Uterus (tissue), 4 donors: ENCODE data around the gene LRP1. TPM values are rescaled to one million over a fixed set of nuclear protein-coding genes. Genes with fewer than 3 reads are reported as not detected.

Source experiments
- DNase-seq, 2 donors: peaks; one replicate each; pipeline ENCODE4 v3.0.0-alpha.2; 2019 to 2020
- H3K27ac ChIP-seq, 2 donors: fragments of 200-600 bp; sonication (generic); 1 replicate in 1 of 2; 2 replicates in 1 of 2; pipeline ENCODE4 v1.5.1; 2016 to 2018
- H3K27me3 ChIP-seq, 2 donors: fragments of 200-600 bp; sonication (generic); one replicate each; pipeline ENCODE4 v1.5.1; 2018 to 2019; ENCODE audit warnings: control low read depth in 1 of 2
- H3K36me3 ChIP-seq, 2 donors: fragments of 200-600 bp; sonication (generic); one replicate each; pipeline ENCODE4 v1.5.1; 2019; ENCODE audit warnings: control low read depth in 1 of 2
- H3K4me1 ChIP-seq, 2 donors: fragments of 200-600 bp; sonication (generic); one replicate each; pipeline ENCODE4 v1.5.1; 2018 to 2019; ENCODE audit warnings: control low read depth in 1 of 2
- H3K4me3 ChIP-seq, 2 donors: fragments of 200-600 bp; sonication (generic); 1 replicate in 1 of 2; 2 replicates in 1 of 2; pipeline ENCODE4 v1.5.1; 2018 to 2019; ENCODE audit warnings: mild to moderate bottlenecking in 1 of 2
- H3K9me3 ChIP-seq, 2 donors: fragments of 200-600 bp; sonication (generic); one replicate each; pipeline ENCODE4 v1.5.1; 2019; ENCODE audit warnings: control low read depth in 1 of 2
- CTCF ChIP-seq, 4 experiments: fragments of 200-600 bp in 2 of 4; fragments of 450-650 bp in 2 of 4; sonication (generic) in 2 of 4; IDR thresholded peaks; one replicate each; pipeline ENCODE4 v1.5.1; 2016 to 2019; ENCODE audit warnings: antibody characterized with exemption in 4 of 4, mild to moderate bottlenecking in 2 of 4, moderate library complexity in 1 of 4
- POLR2A ChIP-seq, 2 donors: fragments of 450-650 bp; IDR thresholded peaks; one replicate each; pipeline ENCODE4 v1.6.1; 2016; ENCODE audit warnings: antibody characterized with exemption in 2 of 2, mild to moderate bottlenecking in 1 of 2, moderate library complexity in 1 of 2
- intact Hi-C: fragments of 100-400 bp; cut with DNase I; formaldehyde crosslinking; loops from one replicate; pipeline ENCODE4 v1.15.1; 2023; ENCODE audit warnings: low total_unique reads
- total RNA-seq, 4 donors: library from RNA; depleted of rRNA in 3 of 4; stranded (reverse); fragments of >200 nt in 3 of 4; gene quantifications; one replicate each; pipeline versions ENCODE4 v1.1.0 to v1.2.4, GENCODE V29; 2014 to 2023
- donor health status: DM: yes; HTN: yes; CAD: no.

The LRP1 gene
- total RNA-seq, 4 donors from 2014 or later: 164 to 507 (median 318) TPM

- no peaks in the 10 kb centered on the region for H3K9me3 ChIP-seq
- no peaks in the 10 kb centered on the region for H3K27me3 ChIP-seq
- intact Hi-C loops: no loop called here
- no peak overlapping the region for H3K27ac ChIP-seq
- H3K4me1 ChIP-seq: no peaks in the 10 kb centered on the region
- no peaks in the 10 kb centered on the region for H3K36me3 ChIP-seq
- DNase-seq: no peak
- H3K4me3 ChIP-seq: no peak overlapping the region
- TF ChIP-seq CTCF (IDR thresholded peaks at IDR 0.05) (no peak), POLR2A (IDR thresholded peaks at IDR 0.05) (no peak)
Measured at GRCh38 chr12:57196439-57196838, 68.2 kb downstream of the LRP1 start.

- DNase-seq: no peak
- no peak overlapping the region for H3K27ac ChIP-seq
- no peaks in the 10 kb centered on the region for H3K36me3 ChIP-seq
- TF ChIP-seq CTCF (IDR thresholded peaks at IDR 0.05): no peak
- no peak for TF ChIP-seq POLR2A (IDR thresholded peaks at IDR 0.05)
- H3K9me3 ChIP-seq: no peaks in the 10 kb centered on the region
- H3K27me3 ChIP-seq: no peaks in the 10 kb centered on the region
- intact Hi-C loops: no loop called here
- no peaks in the 10 kb centered on the region for H3K4me1 ChIP-seq
- no peak overlapping the region for H3K4me3 ChIP-seq
Measured at GRCh38 chr12:57196956-57197355, 68.7 kb downstream of the LRP1 start.

GRCh38 chr12:57198329-57198728 lies 70.0 kb downstream of the LRP1 start:
- H3K4me3 ChIP-seq: no peak overlapping the region
- no peak overlapping the region for H3K27ac ChIP-seq
- intact Hi-C loops: no loop called here
- H3K4me1 ChIP-seq: no peaks in the 10 kb centered on the region
- no peaks in the 10 kb centered on the region for H3K27me3 ChIP-seq
- H3K9me3 ChIP-seq: no peaks in the 10 kb centered on the region
- no peaks in the 10 kb centered on the region for H3K36me3 ChIP-seq
- DNase-seq: no peak
- TF ChIP-seq POLR2A (IDR thresholded peaks at IDR 0.05) (no peak), CTCF (IDR thresholded peaks at IDR 0.05) (no peak)

- no peak for DNase-seq
- no peaks in the 10 kb centered on the region for H3K27me3 ChIP-seq
- H3K9me3 ChIP-seq: no peaks in the 10 kb centered on the region
- no peak for TF ChIP-seq POLR2A (IDR thresholded peaks at IDR 0.05)
- no peak for TF ChIP-seq CTCF (IDR thresholded peaks at IDR 0.05)
- H3K27ac ChIP-seq: no peak overlapping the region
- H3K36me3 ChIP-seq: no peaks in the 10 kb centered on the region
- H3K4me3 ChIP-seq: no peak overlapping the region
- intact Hi-C loops: no loop called here
- no peaks in the 10 kb centered on the region for H3K4me1 ChIP-seq
Measured at GRCh38 chr12:57199191-57199590, 70.9 kb downstream of the LRP1 start.

- Histone ChIP-seq H3K36me3 (no peaks in the 10 kb centered on the region), H3K27ac (no peak overlapping the region), H3K27me3 (no peaks in the 10 kb centered on the region), H3K9me3 (no peaks in the 10 kb centered on the region), H3K4me1 (no peaks in the 10 kb centered on the region), H3K4me3 (no peak overlapping the region)
- TF ChIP-seq CTCF (IDR thresholded peaks at IDR 0.05) (no peak), POLR2A (IDR thresholded peaks at IDR 0.05) (no peak)
- intact Hi-C loops: no loop called here
- no peak for DNase-seq
Measured at GRCh38 chr12:57200497-57200896, 72.2 kb downstream of the LRP1 start.
